Measurements from ENCODE around the gene TAF8. TPM values are rescaled to one million over a fixed set of nuclear protein-coding genes. Genes with fewer than 3 reads are reported as not detected.

Gene TAF8
- total and polyA plus RNA-seq, 11 donors: 18.5 to 38.7 (median 27.9) TPM

DNA sequence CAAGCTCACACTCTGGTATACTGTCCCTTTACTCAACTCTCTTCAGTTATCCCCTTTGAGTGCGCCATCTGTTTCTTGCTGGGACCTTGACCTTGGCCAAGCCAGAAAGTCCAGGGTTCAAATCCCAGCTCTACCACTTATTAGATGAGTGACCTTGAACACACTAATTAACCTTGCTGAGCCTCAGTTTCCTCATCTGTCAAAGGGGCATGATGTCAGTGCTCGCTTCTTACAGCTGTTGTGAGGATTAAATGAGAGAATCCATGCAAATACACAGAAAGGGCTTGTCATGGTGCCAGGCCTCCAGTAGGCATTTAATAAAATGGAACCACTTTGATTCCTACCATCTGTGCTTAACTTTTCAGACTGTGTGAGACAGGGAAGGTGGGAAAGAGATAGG is 57.7 kb downstream of the TAF8 start:
- no peak overlapping the region for H3K27ac ChIP-seq
- H3K4me3 ChIP-seq: no peak overlapping the region
- no peak for DNase-seq
- no peak for ATAC-seq
- peaks cover 0 to 13% (median 0%) of the 10 kb centered on the region in 9 donors for H3K27me3 ChIP-seq
- H3K36me3 ChIP-seq: no peaks in the 10 kb centered on the region
- peaks cover 0 to 20% (median 7%) of the 10 kb centered on the region in 12 donors for H3K4me1 ChIP-seq
- 88 to 98% (median 95%) methylated on average over 2 of the region's 2 CpGs for WGBS, 4 donors
- intact Hi-C loops (cut with DNase I): no loop called here
- peaks cover 0 to 8% (median 0%) of the 10 kb centered on the region in 12 donors for H3K9me3 ChIP-seq
- no peak for TF ChIP-seq POLR2A (IDR thresholded peaks at IDR 0.05)
- TF ChIP-seq, protein P1, sequence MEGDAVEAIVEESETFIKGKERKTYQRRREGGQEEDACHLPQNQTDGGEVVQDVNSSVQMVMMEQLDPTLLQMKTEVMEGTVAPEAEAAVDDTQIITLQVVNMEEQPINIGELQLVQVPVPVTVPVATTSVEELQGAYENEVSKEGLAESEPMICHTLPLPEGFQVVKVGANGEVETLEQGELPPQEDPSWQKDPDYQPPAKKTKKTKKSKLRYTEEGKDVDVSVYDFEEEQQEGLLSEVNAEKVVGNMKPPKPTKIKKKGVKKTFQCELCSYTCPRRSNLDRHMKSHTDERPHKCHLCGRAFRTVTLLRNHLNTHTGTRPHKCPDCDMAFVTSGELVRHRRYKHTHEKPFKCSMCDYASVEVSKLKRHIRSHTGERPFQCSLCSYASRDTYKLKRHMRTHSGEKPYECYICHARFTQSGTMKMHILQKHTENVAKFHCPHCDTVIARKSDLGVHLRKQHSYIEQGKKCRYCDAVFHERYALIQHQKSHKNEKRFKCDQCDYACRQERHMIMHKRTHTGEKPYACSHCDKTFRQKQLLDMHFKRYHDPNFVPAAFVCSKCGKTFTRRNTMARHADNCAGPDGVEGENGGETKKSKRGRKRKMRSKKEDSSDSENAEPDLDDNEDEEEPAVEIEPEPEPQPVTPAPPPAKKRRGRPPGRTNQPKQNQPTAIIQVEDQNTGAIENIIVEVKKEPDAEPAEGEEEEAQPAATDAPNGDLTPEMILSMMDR (IDR thresholded peaks at IDR 0.05): no peak

GRCh38 chr6:42110683-42111082 is 60.4 kb downstream of the TAF8 start:
- intact Hi-C loops (cut with DNase I): no loop called here
- ATAC-seq: no peak
- Histone ChIP-seq H3K27ac (no peak overlapping the region), H3K4me1 (no peaks in the 10 kb centered on the region), H3K4me3 (no peak overlapping the region), H3K36me3 (no peaks in the 10 kb centered on the region), H3K9me3 (peaks cover 0 to 8% (median 0%) of the 10 kb centered on the region in 12 donors), H3K27me3 (no peaks in the 10 kb centered on the region)
- DNase-seq: no peak
- TF ChIP-seq, protein P1 (IDR thresholded peaks at IDR 0.05): no peak
- TF ChIP-seq POLR2A (IDR thresholded peaks at IDR 0.05): no peak
- WGBS, 4 donors: 76 to 86% (median 81%) methylated on average over 3 of the region's 3 CpGs

DNA sequence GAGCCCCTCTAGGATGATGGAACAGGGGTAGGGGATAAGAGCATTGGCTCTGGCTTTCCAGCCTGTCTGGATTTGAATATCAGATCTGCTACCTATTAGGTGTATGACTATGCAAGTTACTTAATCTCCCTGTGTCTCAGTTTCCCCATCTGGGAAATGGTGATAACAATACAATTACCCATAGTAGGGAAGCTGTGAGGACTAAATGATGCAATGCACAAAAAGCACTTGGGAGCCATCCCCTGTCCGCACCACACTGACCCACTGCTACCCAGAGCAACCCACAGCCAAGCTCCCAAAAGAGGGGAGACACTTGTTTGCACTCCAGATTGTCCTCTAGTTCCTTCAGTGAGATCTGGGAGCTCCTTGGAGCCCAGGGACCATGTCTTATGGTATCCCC is 62.0 kb downstream of the TAF8 start:
- Histone ChIP-seq H3K27me3 (no peaks in the 10 kb centered on the region), H3K9me3 (peaks cover 0 to 8% (median 0%) of the 10 kb centered on the region in 12 donors)
- no peak for ATAC-seq

GRCh38 chr6:42113936-42114636 is 63.8 kb downstream of the TAF8 start:
- no peak for ATAC-seq

More for the DNA sequence above, 62.0 kb downstream of the TAF8 start:
- intact Hi-C loops (cut with DNase I): no loop called here
- Histone ChIP-seq H3K4me1 (no peaks in the 10 kb centered on the region), H3K4me3 (no peak overlapping the region), H3K36me3 (no peaks in the 10 kb centered on the region), H3K27ac (no peak overlapping the region)
- no peak for DNase-seq
- 83 to 100% (median 100%) methylated on average over 1 of the region's 1 CpG for WGBS, 4 donors
- TF ChIP-seq, protein P1 (IDR thresholded peaks at IDR 0.05): no peak
- TF ChIP-seq POLR2A (IDR thresholded peaks at IDR 0.05): no peak

More at GRCh38 chr6:42113936-42114636, 63.8 kb downstream of the TAF8 start:
- DNase-seq: no peak
- 86 to 88% (median 88%) methylated on average over 5 of the region's 5 CpGs for WGBS, 4 donors
- Histone ChIP-seq H3K4me3 (no peak overlapping the region), H3K27me3 (no peaks in the 10 kb centered on the region), H3K36me3 (no peaks in the 10 kb centered on the region), H3K9me3 (peaks cover 0 to 8% (median 0%) of the 10 kb centered on the region in 12 donors), H3K4me1 (peaks cover 0 to 12% (median 7%) of the 10 kb centered on the region in 12 donors), H3K27ac (no peak overlapping the region)
- intact Hi-C loops (cut with DNase I): no loop called here
- TF ChIP-seq POLR2A (IDR thresholded peaks at IDR 0.05): no peak
- TF ChIP-seq, protein P1 (IDR thresholded peaks at IDR 0.05): no peak
